ENCODE measurements around the gene METTL16. TPM values are rescaled to one million over a fixed set of nuclear protein-coding genes. Genes with fewer than 3 reads are reported as not detected.
"Not testable (repeated sequence)": the region's sequence is repeated elsewhere in the genome, so short reads cannot be mapped to it uniquely, and the experiment has no call there.

METTL16 gene
- total RNA-seq, 1 donor from 2014 or later = 22.6 TPM

- no peak for DNase-seq
- Mint-ChIP-seq H3K9me3 (ENCODE audit: unreplicated experiment) (no peaks in the 10 kb centered on the region), H3K4me3 (ENCODE audit: unreplicated experiment) (no peak overlapping the region), H3K36me3 (ENCODE audit: unreplicated experiment) (no peaks in the 10 kb centered on the region), H3K27me3 (ENCODE audit: unreplicated experiment) (peaks cover 3% of the 10 kb centered on the region), H3K27ac (ENCODE audit: unreplicated experiment) (no peak overlapping the region), H3K4me1 (ENCODE audit: low read depth, unreplicated experiment) (no peaks in the 10 kb centered on the region)
- TF ChIP-seq CTCF (IDR thresholded peaks at IDR 0.05; ENCODE audit: partially characterized antibody, unreplicated experiment) = no peak
These were observed 5.9 kb upstream of the METTL16 start for GRCh38 chr17:2517539-2517938.

GRCh38 chr17:2511138-2511461 is 588 bp downstream of the METTL16 start:
- no peak overlapping the region for H3K27ac Mint-ChIP-seq (ENCODE audit: unreplicated experiment)
- peaks cover 7% of the 10 kb centered on the region for H3K36me3 Mint-ChIP-seq (ENCODE audit: unreplicated experiment)
- TF ChIP-seq CTCF (IDR thresholded peaks at IDR 0.05; ENCODE audit: partially characterized antibody, unreplicated experiment) = no peak
- peaks cover 2% of the 10 kb centered on the region for H3K4me1 Mint-ChIP-seq (ENCODE audit: low read depth, unreplicated experiment)
- H3K9me3 Mint-ChIP-seq (ENCODE audit: unreplicated experiment) = no peaks in the 10 kb centered on the region
- no peaks in the 10 kb centered on the region for H3K27me3 Mint-ChIP-seq (ENCODE audit: unreplicated experiment)
- no peak overlapping the region for H3K4me3 Mint-ChIP-seq (ENCODE audit: unreplicated experiment)
- DNase-seq = no peak

- peaks cover 2% of the 10 kb centered on the region for H3K4me1 Mint-ChIP-seq (ENCODE audit: low read depth, unreplicated experiment)
- H3K9me3 Mint-ChIP-seq (ENCODE audit: unreplicated experiment) = no peaks in the 10 kb centered on the region
- no peak overlapping the region for H3K4me3 Mint-ChIP-seq (ENCODE audit: unreplicated experiment)
- H3K27ac Mint-ChIP-seq (ENCODE audit: unreplicated experiment) = no peak overlapping the region
- no peaks in the 10 kb centered on the region for H3K27me3 Mint-ChIP-seq (ENCODE audit: unreplicated experiment)
- H3K36me3 Mint-ChIP-seq (ENCODE audit: unreplicated experiment) = peaks cover 7% of the 10 kb centered on the region
- no peak for DNase-seq
- TF ChIP-seq CTCF (IDR thresholded peaks at IDR 0.05; ENCODE audit: partially characterized antibody, unreplicated experiment) = no peak
These were observed 1.1 kb downstream of the METTL16 start for GRCh38 chr17:2510559-2510958.

- Mint-ChIP-seq H3K4me1 (ENCODE audit: low read depth, unreplicated experiment) (peaks cover 2% of the 10 kb centered on the region), H3K4me3 (ENCODE audit: unreplicated experiment) (no peak overlapping the region), H3K9me3 (ENCODE audit: unreplicated experiment) (no peaks in the 10 kb centered on the region), H3K27ac (ENCODE audit: unreplicated experiment) (no peak overlapping the region), H3K27me3 (ENCODE audit: unreplicated experiment) (no peaks in the 10 kb centered on the region), H3K36me3 (ENCODE audit: unreplicated experiment) (peaks cover 7% of the 10 kb centered on the region)
- DNase-seq = no peak
- no peak for TF ChIP-seq CTCF (IDR thresholded peaks at IDR 0.05; ENCODE audit: partially characterized antibody, unreplicated experiment)
These were observed 3.7 kb downstream of the METTL16 start for GRCh38 chr17:2508035-2508434.

- H3K27me3 Mint-ChIP-seq (ENCODE audit: unreplicated experiment); DNase-seq; H3K27ac Mint-ChIP-seq (ENCODE audit: unreplicated experiment); H3K9me3 Mint-ChIP-seq (ENCODE audit: unreplicated experiment); H3K4me1 Mint-ChIP-seq (ENCODE audit: low read depth, unreplicated experiment); H3K4me3 Mint-ChIP-seq (ENCODE audit: unreplicated experiment); H3K36me3 Mint-ChIP-seq (ENCODE audit: unreplicated experiment): not testable (repeated sequence)
These were observed 4.7 kb downstream of the METTL16 start for GRCh38 chr17:2507015-2507414.

GRCh38 chr17:2503627-2504026 is 8.1 kb downstream of the METTL16 start:
- no peak overlapping the region for H3K4me3 Mint-ChIP-seq (ENCODE audit: unreplicated experiment)
- no peak for TF ChIP-seq CTCF (IDR thresholded peaks at IDR 0.05; ENCODE audit: partially characterized antibody, unreplicated experiment)
- no peaks in the 10 kb centered on the region for H3K27me3 Mint-ChIP-seq (ENCODE audit: unreplicated experiment)
- no peak for DNase-seq
- H3K27ac Mint-ChIP-seq (ENCODE audit: unreplicated experiment) = no peak overlapping the region
- no peaks in the 10 kb centered on the region for H3K4me1 Mint-ChIP-seq (ENCODE audit: low read depth, unreplicated experiment)
- peaks cover 7% of the 10 kb centered on the region for H3K36me3 Mint-ChIP-seq (ENCODE audit: unreplicated experiment)
- no peaks in the 10 kb centered on the region for H3K9me3 Mint-ChIP-seq (ENCODE audit: unreplicated experiment)

Measured in glutamatergic neuron (in vitro differentiated cells).